ENCODE results near the gene HSF4.

- TF ChIP-seq, protein P1, sequence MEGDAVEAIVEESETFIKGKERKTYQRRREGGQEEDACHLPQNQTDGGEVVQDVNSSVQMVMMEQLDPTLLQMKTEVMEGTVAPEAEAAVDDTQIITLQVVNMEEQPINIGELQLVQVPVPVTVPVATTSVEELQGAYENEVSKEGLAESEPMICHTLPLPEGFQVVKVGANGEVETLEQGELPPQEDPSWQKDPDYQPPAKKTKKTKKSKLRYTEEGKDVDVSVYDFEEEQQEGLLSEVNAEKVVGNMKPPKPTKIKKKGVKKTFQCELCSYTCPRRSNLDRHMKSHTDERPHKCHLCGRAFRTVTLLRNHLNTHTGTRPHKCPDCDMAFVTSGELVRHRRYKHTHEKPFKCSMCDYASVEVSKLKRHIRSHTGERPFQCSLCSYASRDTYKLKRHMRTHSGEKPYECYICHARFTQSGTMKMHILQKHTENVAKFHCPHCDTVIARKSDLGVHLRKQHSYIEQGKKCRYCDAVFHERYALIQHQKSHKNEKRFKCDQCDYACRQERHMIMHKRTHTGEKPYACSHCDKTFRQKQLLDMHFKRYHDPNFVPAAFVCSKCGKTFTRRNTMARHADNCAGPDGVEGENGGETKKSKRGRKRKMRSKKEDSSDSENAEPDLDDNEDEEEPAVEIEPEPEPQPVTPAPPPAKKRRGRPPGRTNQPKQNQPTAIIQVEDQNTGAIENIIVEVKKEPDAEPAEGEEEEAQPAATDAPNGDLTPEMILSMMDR (IDR thresholded peaks at IDR 0.05; ENCODE audit: low read depth, low read length): no peak
- no peak for TF ChIP-seq POLR2A (IDR thresholded peaks at IDR 0.05; ENCODE audit: extremely low read depth, insufficient read length)
- no peak for TF ChIP-seq MYC (IDR thresholded peaks at IDR 0.05; ENCODE audit: low read depth, low read length)
Measured at GRCh38 chr16:67208154-67208896, 43.8 kb downstream of the HSF4 start.
